IMR-90 (cell line): ENCODE data around the gene GTSE1. TPM values are rescaled to one million over a fixed set of nuclear protein-coding genes. Genes with fewer than 3 reads are reported as not detected.

Experiments used
- ATAC-seq: fragments of 200-7000 bp; cut with Tn5 transposase; 2 replicates; pipeline ENCODE4 v1.9.1; 2020; ENCODE audit warnings: low read depth, mild to moderate bottlenecking, moderate library complexity
- BruUV-seq: library from RNA; stranded (reverse); fragments of 400-500 nt; replicated peaks from 2 replicates; lab custom pipeline; 2021; lab: Mats Ljungman, UMichigan
- CTCF ChIA-PET: fragments of 300-600 bp; formaldehyde crosslinking; extraction: SDS; loops from one replicate; lab custom pipeline; 2021; ENCODE audit warnings: antibody characterized with exemption; lab: Yijun Ruan, JAX
- POLR2A ChIA-PET: fragments of 300-600 bp; sonication (Branson Sonifier 250); formaldehyde crosslinking; loops from one replicate; lab custom pipeline; 2022; ENCODE audit warnings: antibody characterized with exemption; ENCODE audit not compliant: unreplicated experiment; lab: Charles Lee
- DNase-seq: peaks from one replicate; pipeline ENCODE4 v3.0.0; 2013
- H2AFZ ChIP-seq: replicated peaks from 2 replicates; pipeline ENCODE3; 2013; ENCODE audit warnings: low read length, mild to moderate bottlenecking; ENCODE audit not compliant: poor library complexity
- H2AK5ac ChIP-seq: 2 replicates; pipeline ENCODE4 v1.6.1; 2013; ENCODE audit warnings: low read depth, low read length, inconsistent platforms
- H2AK9ac ChIP-seq: replicated peaks from 2 replicates; pipeline ENCODE3; 2013; ENCODE audit warnings: mild to moderate bottlenecking, low read depth, low read length, moderate library complexity; ENCODE audit not compliant: poor library complexity
- H2BK120ac ChIP-seq: 2 replicates; pipeline ENCODE4 v1.6.1; 2013; ENCODE audit warnings: low read depth, low read length, inconsistent platforms
- H2BK15ac ChIP-seq: 3 replicates; pipeline ENCODE4 v1.6.1; 2013; ENCODE audit warnings: low read depth, low read length, inconsistent platforms
- H2BK20ac ChIP-seq: 2 replicates; pipeline ENCODE4 v1.6.1; 2013; ENCODE audit warnings: low read depth, mild to moderate bottlenecking, inconsistent platforms, low read length, moderate library complexity
- H2BK5ac ChIP-seq: 2 replicates; pipeline ENCODE4 v1.6.1; 2013; ENCODE audit warnings: mild to moderate bottlenecking, low read depth, low read length, inconsistent platforms; ENCODE audit not compliant: poor library complexity, severe bottlenecking
- H3K14ac ChIP-seq: replicated peaks from 2 replicates; pipeline ENCODE4 v1.6.1; 2013; ENCODE audit warnings: low read depth, low read length, inconsistent platforms
- H3K18ac ChIP-seq: 2 replicates; pipeline ENCODE4 v1.6.1; 2013; ENCODE audit warnings: low read depth, low read length, control low read depth
- H3K23ac ChIP-seq: 2 replicates; pipeline ENCODE4 v1.6.1; 2013; ENCODE audit warnings: low read depth, low read length, inconsistent platforms
- H3K27ac ChIP-seq: 2 replicates; pipeline ENCODE4 v1.5.1; 2013; ENCODE audit warnings: mild to moderate bottlenecking, control low read depth, low read length; ENCODE audit not compliant: insufficient read depth
- H3K27me3 ChIP-seq: 2 replicates; pipeline ENCODE4 v1.6.1; 2013; ENCODE audit warnings: low read length; ENCODE audit not compliant: control insufficient read depth, insufficient read depth
- H3K36me3 ChIP-seq: 2 replicates; pipeline ENCODE4 v1.6.1; 2013; ENCODE audit warnings: low read length, mixed read lengths; ENCODE audit not compliant: control insufficient read depth, insufficient read depth
- H3K4ac ChIP-seq: 2 replicates; pipeline ENCODE4 v1.6.1; 2013; ENCODE audit warnings: low read depth, low read length, inconsistent platforms
- H3K4me1 ChIP-seq: 2 replicates; pipeline ENCODE4 v1.6.1; 2013; ENCODE audit warnings: low read length, mixed read lengths; ENCODE audit not compliant: control insufficient read depth, insufficient read depth
- H3K4me2 ChIP-seq: 2 replicates; pipeline ENCODE4 v1.6.1; 2013; ENCODE audit warnings: low read depth, mild to moderate bottlenecking, control low read depth, low read length, moderate library complexity
- H3K4me3 ChIP-seq: 2 replicates; pipeline ENCODE4 v1.5.1; 2013; ENCODE audit warnings: low read depth, mild to moderate bottlenecking, control low read depth, low read length, moderate library complexity; ENCODE audit not compliant: insufficient read depth
- H3K56ac ChIP-seq: 2 replicates; pipeline ENCODE4 v1.6.1; 2013; ENCODE audit warnings: low read length, inconsistent platforms; ENCODE audit not compliant: insufficient read depth; ENCODE audit errors: extremely low read depth
- H3K79me1 ChIP-seq, 2 experiments: 2 replicates each; pipeline ENCODE4 v1.6.1; 2013; ENCODE audit warnings: low read length in 2 of 2, inconsistent platforms in 1 of 2, low read depth in 1 of 2
- H3K9ac ChIP-seq: 2 replicates; pipeline ENCODE4 v1.6.1; 2013; ENCODE audit warnings: low read depth, low read length, control low read depth
- H3K9me1 ChIP-seq: 2 replicates; pipeline ENCODE4 v1.6.1; 2013; ENCODE audit warnings: low read length, inconsistent platforms; ENCODE audit not compliant: insufficient read depth
- H3K9me3 ChIP-seq: 2 replicates; pipeline ENCODE4 v1.6.1; 2013; ENCODE audit warnings: low read length; ENCODE audit not compliant: control insufficient read depth, insufficient read depth
- H4K20me1 ChIP-seq: 2 replicates; pipeline ENCODE4 v1.6.1; 2013; ENCODE audit warnings: low read length, inconsistent platforms; ENCODE audit not compliant: insufficient read depth
- H4K5ac ChIP-seq: 2 replicates; pipeline ENCODE4 v1.6.1; 2013; ENCODE audit warnings: mild to moderate bottlenecking, low read depth, low read length, control low read depth
- H4K8ac ChIP-seq, 2 experiments: 2 replicates each; pipeline ENCODE4 v1.6.1; 2013; ENCODE audit warnings: low read depth in 2 of 2, low read length in 2 of 2, control low read depth in 1 of 2, inconsistent platforms in 1 of 2
- H4K91ac ChIP-seq: 2 replicates; pipeline ENCODE4 v1.6.1; 2013; ENCODE audit warnings: low read depth, low read length, inconsistent platforms; ENCODE audit not compliant: insufficient read depth
- BHLHE40 ChIP-seq: fragments of 150-350 bp; IDR thresholded peaks from 2 replicates; pipeline ENCODE4 v1.6.1; 2016; ENCODE audit warnings: mild to moderate bottlenecking, low read depth, low read length
- CEBPB ChIP-seq: IDR thresholded peaks from 2 replicates; pipeline ENCODE4 v1.6.1; 2012; ENCODE audit warnings: low read depth, low read length, improper control_type of control experiment
- CHD1 ChIP-seq: IDR thresholded peaks from 2 replicates; pipeline ENCODE4 v1.6.1; 2012; ENCODE audit warnings: low read depth, low read length, improper control_type of control experiment
- FOS ChIP-seq: fragments of 150-350 bp; IDR thresholded peaks from 2 replicates; pipeline ENCODE4 v1.6.1; 2016; ENCODE audit warnings: low read depth, low read length
- MAFK ChIP-seq: IDR thresholded peaks from 2 replicates; pipeline ENCODE4 v1.6.1; 2012; ENCODE audit warnings: low read depth, low read length, improper control_type of control experiment
- MAZ ChIP-seq: IDR thresholded peaks from 2 replicates; pipeline ENCODE4 v1.6.1; 2012; ENCODE audit warnings: low read depth, mild to moderate bottlenecking, low read length, improper control_type of control experiment, moderate library complexity, borderline replicate concordance
- MXI1 ChIP-seq: IDR thresholded peaks from 2 replicates; pipeline ENCODE4 v1.6.1; 2012; ENCODE audit warnings: low read depth, mild to moderate bottlenecking, low read length, moderate library complexity, borderline replicate concordance
- NFE2L2 ChIP-seq: fragments of 150-350 bp; IDR thresholded peaks from 2 replicates; pipeline ENCODE4 v1.6.1; 2016; ENCODE audit warnings: low read depth, mild to moderate bottlenecking, low read length
- POLR2A ChIP-seq: IDR thresholded peaks from 2 replicates; pipeline ENCODE4 v1.6.1; 2012; ENCODE audit warnings: mild to moderate bottlenecking, low read depth, low read length
- RAD21 ChIP-seq: IDR thresholded peaks from 2 replicates; pipeline ENCODE4 v1.6.1; 2012; ENCODE audit warnings: low read length, improper control_type of control experiment
- RCOR1 ChIP-seq: IDR thresholded peaks from 2 replicates; pipeline ENCODE4 v1.6.1; 2012; ENCODE audit warnings: mild to moderate bottlenecking, low read length, improper control_type of control experiment; ENCODE audit not compliant: insufficient replicate concordance
- RFX5 ChIP-seq: IDR thresholded peaks from 2 replicates; pipeline ENCODE4 v1.8.0; 2012; ENCODE audit warnings: low read depth, mild to moderate bottlenecking, low read length, moderate library complexity
- SMC3 ChIP-seq: fragments of 150-350 bp; IDR thresholded peaks from 2 replicates; pipeline ENCODE4 v1.6.1; 2016; ENCODE audit warnings: low read depth, mild to moderate bottlenecking, antibody characterized with exemption, low read length, moderate library complexity
- WGBS, 2 experiments: methylation state at CpG; one replicate each; pipeline versions ENCODE4 v1.1.5 to v1.1.7; 2013; ENCODE audit warnings: missing lambda C conversion rate in 2 of 2; ENCODE audit not compliant: insufficient read length in 1 of 2; ENCODE audit errors: extremely low coverage in 2 of 2; 5-methylcytosine and 5-hydroxymethylcytosine counted together
- dilution Hi-C: fragments of 300-500 bp; cut with HindIII; formaldehyde crosslinking; loops from one replicate; pipeline ENCODE4 v1.14.3; 2018; ENCODE audit warnings: low sequenced_read_pairs; ENCODE audit not compliant: unreplicated experiment
- in situ Hi-C: fragments of 300-500 bp; cut with MboI; formaldehyde crosslinking; loops from 3 replicates; pipeline ENCODE4 v1.14.3; 2019; ENCODE audit warnings: low sequenced_read_pairs, inconsistent platforms, mixed read lengths
- intact Hi-C: fragments of 100-400 bp; cut with micrococcal nuclease; formaldehyde crosslinking; loops from 2 replicates; pipeline ENCODE4 v1.10.0; 2022
- polyA plus RNA-seq, 3 experiments: library from polyadenylated mRNA; depleted of rRNA; stranded (reverse); fragments of >200 nt; gene quantifications; 2 replicates each; pipeline ENCODE4 v1.2.3, GENCODE V29; 2012; ENCODE audit warnings: low replicate concordance in 1 of 3
- total RNA-seq: library from RNA; depleted of rRNA; stranded (reverse); fragments of >200 nt; gene quantifications from 2 replicates; pipeline ENCODE4 v1.2.3, GENCODE V29; 2012
- TF ChIP-seq, protein P1 (sequence below): fragments of 150-350 bp; IDR thresholded peaks from 2 replicates; pipeline ENCODE4 v1.6.1; 2017; ENCODE audit warnings: mild to moderate bottlenecking, antibody characterized with exemption, low read length, low read depth
- TF ChIP-seq, protein P2 (sequence below): conservative IDR thresholded peaks from 2 replicates; pipeline ENCODE4 v1.5.1; 2012; ENCODE audit warnings: mild to moderate bottlenecking, low read depth, low read length, improper control_type of control experiment

The GTSE1 gene
- total and polyA plus RNA-seq, 2 of the 4 experiments (the other 2 are of a cell fraction) = 5.9 to 17.1 TPM

DNA sequence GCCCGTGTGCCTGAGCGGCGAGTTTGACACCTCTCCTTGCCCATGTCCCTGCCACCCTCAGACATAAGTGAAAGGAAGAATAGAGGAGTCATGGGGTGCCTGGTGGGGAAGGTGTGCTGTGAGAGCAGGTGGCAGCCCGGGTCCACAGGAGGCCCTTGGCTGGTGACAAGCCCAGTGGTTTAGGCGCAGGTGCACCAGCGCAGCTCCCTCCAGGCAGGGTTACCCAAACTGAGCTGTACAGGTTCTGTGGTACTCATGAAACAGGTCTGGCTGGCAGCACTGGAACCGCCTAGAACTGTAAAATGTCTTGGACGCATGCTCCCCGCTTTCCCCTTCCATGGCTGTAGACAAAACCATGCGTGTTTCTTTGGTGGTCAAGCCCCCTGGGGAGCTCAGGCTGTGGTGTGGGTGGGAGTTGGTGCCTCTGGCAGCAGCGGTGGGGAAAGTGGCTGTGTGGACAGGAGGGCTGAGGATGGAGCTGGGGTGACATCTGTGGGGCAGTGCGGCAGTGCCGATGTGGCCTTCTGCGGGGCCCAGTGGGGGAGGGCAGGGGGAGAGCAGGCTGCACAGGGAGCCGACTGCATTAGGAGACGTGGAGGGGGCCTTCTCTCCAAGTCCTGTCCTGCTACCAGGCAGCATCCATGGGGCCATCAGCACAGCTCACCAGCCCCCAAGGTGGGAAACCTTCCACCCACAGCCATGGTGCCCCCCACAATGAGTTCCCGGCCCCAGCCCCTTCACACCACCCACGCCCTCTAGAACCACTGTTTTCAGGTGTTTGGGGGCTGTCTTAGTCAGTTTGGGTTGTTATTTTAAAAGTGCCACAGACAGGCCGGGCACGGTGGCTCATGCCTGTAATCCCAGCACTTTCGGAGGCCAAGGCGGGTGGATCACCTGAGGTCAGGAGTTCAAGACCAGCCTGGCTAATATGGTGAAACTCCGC is 5.6 kb upstream of the GTSE1 start:
- Histone ChIP-seq H2BK5ac (no peak overlapping the region), H2AFZ (no peak overlapping the region), H3K79me1 (peaks cover 0 to 11% of the 10 kb centered on the region in 2 experiments; a peak in 2 of 4 replicates), H3K14ac (no peak overlapping the region), H2AK5ac (no peak overlapping the region), H3K56ac (no peak overlapping the region), H3K18ac (no peak overlapping the region), H3K4ac (no peak overlapping the region), H4K5ac (no peak overlapping the region), H2BK20ac (no peak overlapping the region), H3K4me3 (no peak overlapping the region), H2BK15ac (no peak overlapping the region), H4K20me1 (no peaks in the 10 kb centered on the region), H3K36me3 (peaks cover 52% of the 10 kb centered on the region), H2AK9ac (no peak overlapping the region), H3K23ac (no peak overlapping the region), H3K27ac (no peak overlapping the region), H3K9me1 (peaks cover 20% of the 10 kb centered on the region), H2BK120ac (no peak overlapping the region), H3K4me2 (no peak overlapping the region), H4K91ac (no peak overlapping the region), H3K4me1 (peaks cover 7% of the 10 kb centered on the region; the same call in 1 of the 2 replicates), H3K9ac (no peak overlapping the region), H3K27me3 (no peaks in the 10 kb centered on the region), H3K9me3 (no peaks in the 10 kb centered on the region), H4K8ac (no peak overlapping the region)
- no peak for DNase-seq
- no TSS peak for BruUV-seq
- 100% methylated on average over 10 of the region's 23 CpGs; no CpG with 5 or more reads in 1 of the 2 experiments for WGBS, 2 experiments
- intact Hi-C loops (no loop called here), dilution Hi-C loops (no loop called here), in situ Hi-C loops (no loop called here)
- POLR2A ChIA-PET = no interaction called here
- ATAC-seq = no peak
- CTCF ChIA-PET = no interaction called here
- no peak for TF ChIP-seq POLR2A
- TF ChIP-seq, protein P1, sequence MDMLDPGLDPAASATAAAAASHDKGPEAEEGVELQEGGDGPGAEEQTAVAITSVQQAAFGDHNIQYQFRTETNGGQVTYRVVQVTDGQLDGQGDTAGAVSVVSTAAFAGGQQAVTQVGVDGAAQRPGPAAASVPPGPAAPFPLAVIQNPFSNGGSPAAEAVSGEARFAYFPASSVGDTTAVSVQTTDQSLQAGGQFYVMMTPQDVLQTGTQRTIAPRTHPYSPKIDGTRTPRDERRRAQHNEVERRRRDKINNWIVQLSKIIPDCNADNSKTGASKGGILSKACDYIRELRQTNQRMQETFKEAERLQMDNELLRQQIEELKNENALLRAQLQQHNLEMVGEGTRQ = no peak
- TF ChIP-seq MAZ = no peak
- no peak for TF ChIP-seq FOS
- TF ChIP-seq MAFK = no peak
- no peak for TF ChIP-seq RFX5
- TF ChIP-seq, protein P2, sequence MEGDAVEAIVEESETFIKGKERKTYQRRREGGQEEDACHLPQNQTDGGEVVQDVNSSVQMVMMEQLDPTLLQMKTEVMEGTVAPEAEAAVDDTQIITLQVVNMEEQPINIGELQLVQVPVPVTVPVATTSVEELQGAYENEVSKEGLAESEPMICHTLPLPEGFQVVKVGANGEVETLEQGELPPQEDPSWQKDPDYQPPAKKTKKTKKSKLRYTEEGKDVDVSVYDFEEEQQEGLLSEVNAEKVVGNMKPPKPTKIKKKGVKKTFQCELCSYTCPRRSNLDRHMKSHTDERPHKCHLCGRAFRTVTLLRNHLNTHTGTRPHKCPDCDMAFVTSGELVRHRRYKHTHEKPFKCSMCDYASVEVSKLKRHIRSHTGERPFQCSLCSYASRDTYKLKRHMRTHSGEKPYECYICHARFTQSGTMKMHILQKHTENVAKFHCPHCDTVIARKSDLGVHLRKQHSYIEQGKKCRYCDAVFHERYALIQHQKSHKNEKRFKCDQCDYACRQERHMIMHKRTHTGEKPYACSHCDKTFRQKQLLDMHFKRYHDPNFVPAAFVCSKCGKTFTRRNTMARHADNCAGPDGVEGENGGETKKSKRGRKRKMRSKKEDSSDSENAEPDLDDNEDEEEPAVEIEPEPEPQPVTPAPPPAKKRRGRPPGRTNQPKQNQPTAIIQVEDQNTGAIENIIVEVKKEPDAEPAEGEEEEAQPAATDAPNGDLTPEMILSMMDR = no peak
- no peak for TF ChIP-seq CEBPB
- TF ChIP-seq RCOR1 = no peak
- TF ChIP-seq RAD21 = no peak
- no peak for TF ChIP-seq MXI1
- no peak for TF ChIP-seq CHD1
- no peak for TF ChIP-seq NFE2L2
- TF ChIP-seq SMC3 = no peak
- no peak for TF ChIP-seq BHLHE40
